Endothelial cell of umbilical vein (primary cell): ENCODE data around the gene ARHGAP10. TPM values are rescaled to one million over a fixed set of nuclear protein-coding genes. Genes with fewer than 3 reads are reported as not detected.

Experiments
- BruUV-seq: library from RNA; stranded (reverse); fragments of 400-500 nt; replicated peaks from 2 replicates; lab custom pipeline; 2021; lab: Mats Ljungman, UMichigan
- CTCF ChIA-PET: fragments of 300-600, 350-600 bp; sonication (Branson Sonifier 250); formaldehyde crosslinking; loops from one replicate; lab custom pipeline; 2021; ENCODE audit warnings: antibody characterized with exemption, inconsistent platforms; lab: Charles Lee
- POLR2A ChIA-PET: fragments of 300-600, 350-600 bp; sonication (Branson Sonifier 250); formaldehyde crosslinking; loops from one replicate; lab custom pipeline; 2021; ENCODE audit warnings: antibody characterized with exemption, inconsistent platforms; lab: Charles Lee
- DNase-seq: peaks from one replicate; pipeline ENCODE4 v3.0.0-alpha.2; 2011; ENCODE audit warnings: low read depth, low spot score
- FAIRE-seq: peaks from 2 replicates; lab custom pipeline; 2011; peaks lifted over from hg19 to GRCh38; lab: Jason Lieb, UNC
- H2AFZ ChIP-seq: 2 replicates; pipeline ENCODE4 v1.6.0; 2012; ENCODE audit warnings: low read depth, low read length, control low read depth, inconsistent platforms
- H3K27ac ChIP-seq: 2 replicates; pipeline ENCODE4 v1.5.1; 2011; ENCODE audit warnings: low read depth, mild to moderate bottlenecking, control low read depth, low read length, moderate library complexity; ENCODE audit not compliant: insufficient read depth
- H3K27me3 ChIP-seq, 2 experiments: 2 replicates each; pipeline versions ENCODE4 v1.6.0 to v1.6.1; 2011; ENCODE audit warnings: low read length in 2 of 2, mixed read lengths in 1 of 2; ENCODE audit not compliant: control insufficient read depth in 2 of 2, insufficient read depth in 2 of 2
- H3K36me3 ChIP-seq, 2 experiments: 2 replicates in 1 of 2; 3 replicates in 1 of 2; pipeline ENCODE4 v1.5.1; 2011; ENCODE audit warnings: low read length in 2 of 2, mild to moderate bottlenecking in 1 of 2, moderate library complexity in 1 of 2; ENCODE audit not compliant: control insufficient read depth in 2 of 2, insufficient read depth in 2 of 2; ENCODE audit errors: extremely low read depth in 1 of 2
- H3K4me1 ChIP-seq: 3 replicates; pipeline ENCODE4 v1.5.1; 2011; ENCODE audit warnings: mild to moderate bottlenecking, low read length; ENCODE audit not compliant: control insufficient read depth, insufficient read depth; ENCODE audit errors: extremely low read depth
- H3K4me2 ChIP-seq: 2 replicates; pipeline ENCODE4 v1.6.1; 2011; ENCODE audit warnings: low read length, control low read depth, mixed read lengths; ENCODE audit not compliant: insufficient read depth
- H3K4me3 ChIP-seq, 3 experiments: fragments of 200-600 bp in 1 of 3; sonication (generic), shearing (Covaris generic) in 1 of 3; replicated peaks in 1 of 3; 2 replicates each; pipeline ENCODE4 v1.5.1; 2011 to 2016; ENCODE audit warnings: control low read depth in 3 of 3, low read length in 3 of 3, mild to moderate bottlenecking in 2 of 3, inconsistent platforms in 1 of 3, low read depth in 1 of 3, moderate library complexity in 1 of 3; ENCODE audit not compliant: insufficient read depth in 1 of 3
- H3K79me2 ChIP-seq: 2 replicates; pipeline ENCODE4 v1.6.0; 2012; ENCODE audit warnings: low read length, inconsistent platforms; ENCODE audit not compliant: control insufficient read depth, insufficient read depth
- H3K9ac ChIP-seq: replicated peaks from 2 replicates; pipeline ENCODE3; 2011; ENCODE audit warnings: low read length, control low read depth; ENCODE audit not compliant: insufficient read depth; ENCODE audit errors: extremely low read depth
- H3K9me1 ChIP-seq: replicated peaks from 3 replicates; pipeline ENCODE4 v1.6.0; 2011; ENCODE audit warnings: mild to moderate bottlenecking, low read length; ENCODE audit not compliant: control insufficient read depth, insufficient read depth; ENCODE audit errors: extremely low read depth
- H3K9me3 ChIP-seq: replicated peaks from 2 replicates; pipeline ENCODE4 v1.5.1; 2012; ENCODE audit warnings: low read length, inconsistent platforms; ENCODE audit not compliant: control insufficient read depth, insufficient read depth
- H4K20me1 ChIP-seq: replicated peaks from 2 replicates; pipeline ENCODE3; 2011; ENCODE audit warnings: mild to moderate bottlenecking, low read length; ENCODE audit not compliant: control insufficient read depth, insufficient read depth; ENCODE audit errors: extremely low read depth
- CTCF ChIP-seq, 2 donors: IDR thresholded peaks; 1 replicate in 1 of 2; 2 replicates in 1 of 2; pipeline ENCODE4 v1.5.1; 2011; ENCODE audit warnings: low read length in 2 of 2, mild to moderate bottlenecking in 2 of 2, moderate library complexity in 2 of 2, control low read depth in 1 of 2, inconsistent platforms in 1 of 2, low read depth in 1 of 2; ENCODE audit not compliant: insufficient read depth in 1 of 2; ENCODE audit errors: extremely low read depth in 1 of 2
- EZH2 ChIP-seq: IDR thresholded peaks from 2 replicates; pipeline ENCODE4 v1.6.1; 2012; ENCODE audit warnings: borderline replicate concordance, low read depth, mild to moderate bottlenecking, moderate library complexity, low read length, inconsistent platforms; ENCODE audit not compliant: severe bottlenecking
- FOS ChIP-seq: IDR thresholded peaks from 2 replicates; pipeline ENCODE4 v1.6.1; 2011; ENCODE audit warnings: mild to moderate bottlenecking, low read length, moderate library complexity, borderline replicate concordance; ENCODE audit not compliant: insufficient read depth
- GATA2 ChIP-seq: IDR thresholded peaks from 2 replicates; pipeline ENCODE4 v1.7.0; 2011; ENCODE audit warnings: low read depth, mild to moderate bottlenecking, moderate library complexity, mixed read lengths, low read length; ENCODE audit not compliant: insufficient read length, insufficient read depth
- JUN ChIP-seq: IDR thresholded peaks from 2 replicates; pipeline ENCODE4 v1.6.1; 2011; ENCODE audit warnings: borderline replicate concordance, low read depth; ENCODE audit not compliant: insufficient read length, insufficient read depth
- MYC ChIP-seq: IDR thresholded peaks from one replicate; pipeline ENCODE4 v1.6.1; 2011; ENCODE audit warnings: mild to moderate bottlenecking, low read depth, low read length
- POLR2A ChIP-seq: IDR thresholded peaks from 2 replicates; pipeline ENCODE4 v1.6.1; 2012; ENCODE audit warnings: low read depth, mild to moderate bottlenecking, control low read depth, low read length
- POLR2AphosphoS5 ChIP-seq: IDR thresholded peaks from 2 replicates; pipeline ENCODE4 v1.6.1; 2012; ENCODE audit warnings: low read depth, mild to moderate bottlenecking, control low read depth, low read length, moderate library complexity; ENCODE audit not compliant: insufficient read depth
- dilution Hi-C: fragments of 300-500 bp; cut with MboI; formaldehyde crosslinking; loops from one replicate; pipeline ENCODE4 v1.15.0; 2019; ENCODE audit warnings: low sequenced_read_pairs; ENCODE audit not compliant: extremely low pct_ligation_motif_present
- intact Hi-C: fragments of 100-400 bp; cut with micrococcal nuclease; formaldehyde crosslinking; loops from one replicate; pipeline ENCODE4 v1.10.0; 2022
- polyA plus RNA-seq, 4 experiments: library from polyadenylated mRNA; depleted of rRNA in 3 of 4; stranded (reverse) in 3 of 4; unstranded in 1 of 4; fragments of >200 nt; gene quantifications; 2 replicates each; pipeline versions ENCODE4 v1.2.1 to v1.2.3, GENCODE V29; 2011 to 2012; ENCODE audit warnings: missing spikeins in 1 of 4
- total RNA-seq: library from RNA; stranded (reverse); gene quantifications from 2 replicates; pipeline ENCODE4 v1.2.3, GENCODE V29; 2021
- TF ChIP-seq, protein P1 (sequence below): IDR thresholded peaks from 2 replicates; pipeline ENCODE4 v1.6.1; 2011; ENCODE audit not compliant: insufficient read depth, insufficient read length

ARHGAP10 gene
- total and polyA plus RNA-seq, 2 donors (not counting 3 experiments of a cell fraction or from before 2014, with no cell fraction given) = 20.4 to 36.7 TPM

DNA sequence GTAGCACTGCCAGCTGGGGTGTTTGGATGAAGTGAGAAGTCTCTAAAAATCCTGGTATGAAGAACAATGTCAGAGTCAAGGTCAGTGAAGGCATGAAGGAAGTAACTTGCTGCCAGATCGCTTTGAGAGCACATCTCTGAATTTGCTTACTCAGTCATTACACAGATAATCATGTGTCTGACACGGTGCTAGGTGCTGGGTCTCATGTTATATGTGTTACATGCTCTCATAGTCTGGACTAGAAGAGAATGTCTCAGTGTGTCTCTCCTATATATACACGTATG is 337.9 kb downstream of the ARHGAP10 start:
- H3K9me3 ChIP-seq = no peaks in the 10 kb centered on the region
- H3K4me2 ChIP-seq = no peak overlapping the region
- DNase-seq = no peak
- H3K9ac ChIP-seq = no peak overlapping the region
- CTCF ChIA-PET = no interaction called here
- no peak for FAIRE-seq
- H3K4me1 ChIP-seq = no peaks in the 10 kb centered on the region
- dilution Hi-C loops = no loop called here
- TF ChIP-seq EZH2 (no peak), FOS (no peak), POLR2A (no peak), MYC (no peak), GATA2 (no peak), POLR2AphosphoS5 (no peak), JUN (no peak), CTCF (IDR thresholded peaks at IDR 0.05; ENCODE audit: extremely low read depth in 1 of 2, insufficient read depth in 1 of 2, low read depth in 1 of 2, low read length in 2 of 2) (no peak)
- TF ChIP-seq, protein P1, sequence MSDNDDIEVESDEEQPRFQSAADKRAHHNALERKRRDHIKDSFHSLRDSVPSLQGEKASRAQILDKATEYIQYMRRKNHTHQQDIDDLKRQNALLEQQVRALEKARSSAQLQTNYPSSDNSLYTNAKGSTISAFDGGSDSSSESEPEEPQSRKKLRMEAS = no peak
- H2AFZ ChIP-seq = no peak overlapping the region
- no peaks in the 10 kb centered on the region for H3K27me3 ChIP-seq
- H3K36me3 ChIP-seq = peaks cover 0 to 3% of the 10 kb centered on the region in 2 experiments
- no peaks in the 10 kb centered on the region for H3K9me1 ChIP-seq
- intact Hi-C loops = no loop called here
- no peaks in the 10 kb centered on the region for H3K79me2 ChIP-seq
- H3K4me3 ChIP-seq = no peak overlapping the region
- POLR2A ChIA-PET = no interaction called here
- no TSS peak for BruUV-seq
- no peaks in the 10 kb centered on the region for H4K20me1 ChIP-seq
- H3K27ac ChIP-seq = no peak overlapping the region
